CD4-positive, CD25-positive, alpha-beta regulatory T cell (primary cell): ENCODE data around the gene PLA1A. TPM values are rescaled to one million over a fixed set of nuclear protein-coding genes. Genes with fewer than 3 reads are reported as not detected.

Experiments used
- ATAC-seq, 2 donors: fragments of 150-1000 bp; cut with Tn5 transposase; one replicate each; pipeline ENCODE4 v1.10.0; 2021; ENCODE audit warnings: low read depth in 2 of 2, moderate number of reproducible peaks in 2 of 2, moderate library complexity in 1 of 2
- DNase-seq, 3 donors: peaks; one replicate each; pipeline versions ENCODE4 v3.0.0 to v3.0.0-alpha.2; 2012 to 2022; ENCODE audit warnings: mixed read lengths in 1 of 3
- H3K27ac ChIP-seq: one replicate; pipeline ENCODE4 v1.7.0; 2013; ENCODE audit warnings: mild to moderate bottlenecking, low read length; ENCODE audit not compliant: insufficient read depth, poor library complexity, severe bottlenecking
- H3K27me3 ChIP-seq: one replicate; pipeline ENCODE4 v1.7.0; 2013; ENCODE audit warnings: low read length; ENCODE audit not compliant: control insufficient read depth, insufficient read depth
- H3K36me3 ChIP-seq: one replicate; pipeline ENCODE4 v1.7.0; 2013; ENCODE audit warnings: mild to moderate bottlenecking, low read length, moderate library complexity; ENCODE audit not compliant: control insufficient read depth, insufficient read depth
- H3K4me1 ChIP-seq: 2 replicates; pipeline ENCODE4 v1.7.0; 2013; ENCODE audit warnings: mild to moderate bottlenecking, low read length; ENCODE audit not compliant: insufficient read depth, control insufficient read depth, poor library complexity, severe bottlenecking
- H3K4me3 ChIP-seq: one replicate; pipeline ENCODE4 v1.7.0; 2013; ENCODE audit warnings: low read depth, mild to moderate bottlenecking, low read length, moderate library complexity
- H3K9me3 ChIP-seq, 2 experiments: 1 replicate in 1 of 2; 2 replicates in 1 of 2; pipeline ENCODE4 v1.7.0; 2013; ENCODE audit warnings: low read length in 2 of 2, mild to moderate bottlenecking in 1 of 2, moderate library complexity in 1 of 2; ENCODE audit not compliant: control insufficient read depth in 2 of 2
- H3K27ac Mint-ChIP-seq, 3 donors: one replicate each; pipeline ENCODE4 v1.8.0; 2020 to 2022; ENCODE audit warnings: mild to moderate bottlenecking in 3 of 3, mixed read lengths in 3 of 3, moderate library complexity in 2 of 3
- H3K27me3 Mint-ChIP-seq: one replicate; pipeline ENCODE4 v1.8.0; 2022; ENCODE audit warnings: mild to moderate bottlenecking, mixed read lengths
- H3K36me3 Mint-ChIP-seq: one replicate; pipeline ENCODE4 v1.8.0; 2020; ENCODE audit warnings: mixed read lengths
- H3K4me1 Mint-ChIP-seq, 4 donors: one replicate each; pipeline ENCODE4 v1.8.0; 2020 to 2022; ENCODE audit warnings: mixed read lengths in 4 of 4, mild to moderate bottlenecking in 1 of 4
- H3K4me3 Mint-ChIP-seq, 4 donors: one replicate each; pipeline ENCODE4 v1.8.0; 2020 to 2022; ENCODE audit warnings: mild to moderate bottlenecking in 4 of 4, mixed read lengths in 4 of 4, moderate library complexity in 3 of 4
- H3K9me3 Mint-ChIP-seq, 7 donors: one replicate each; pipeline ENCODE4 v1.8.0; 2020 to 2022; ENCODE audit warnings: mixed read lengths in 7 of 7, mild to moderate bottlenecking in 3 of 7, moderate library complexity in 2 of 7
- polyA plus RNA-seq, 4 donors: library from polyadenylated mRNA; unstranded; fragments of 300-500 nt; fragmentation: Illumina TruSeq; gene quantifications; one replicate each; pipeline ENCODE4 v1.2.3, GENCODE V29; 2021
- total RNA-seq: library from RNA; stranded (reverse); gene quantifications from one replicate; pipeline ENCODE4 v1.2.3, GENCODE V29; 2022

The PLA1A gene
- total and polyA plus RNA-seq, 5 donors from 2014 or later, result 0.18 TPM; not detected in 4

GRCh38 chr3:119599558-119600174 is 2.0 kb downstream of the PLA1A start:
- Mint-ChIP-seq H3K9me3 (peaks cover 0 to 1% (median 0%) of the 10 kb centered on the region in 7 donors), H3K36me3 (no peaks in the 10 kb centered on the region), H3K4me3 (no peak overlapping the region), H3K27me3 (no peaks in the 10 kb centered on the region), H3K4me1 (peaks cover 0 to 23% (median 7%) of the 10 kb centered on the region in 4 donors), H3K27ac (no peak overlapping the region)
- Histone ChIP-seq H3K27ac (no peak overlapping the region), H3K36me3 (no peaks in the 10 kb centered on the region), H3K4me3 (no peak overlapping the region), H3K27me3 (no peaks in the 10 kb centered on the region), H3K9me3 (no peaks in the 10 kb centered on the region), H3K4me1 (no peaks in the 10 kb centered on the region)
- DNase-seq (no peak), ATAC-seq (no peak)

- Mint-ChIP-seq H3K36me3 (no peaks in the 10 kb centered on the region), H3K4me1 (peaks cover 0 to 23% (median 7%) of the 10 kb centered on the region in 4 donors), H3K9me3 (peaks cover 0 to 1% (median 0%) of the 10 kb centered on the region in 7 donors), H3K27me3 (no peaks in the 10 kb centered on the region), H3K27ac (peak overlapping the region in 1 of 3 donors; percentile 66), H3K4me3 (no peak overlapping the region)
- DNase-seq, result peak; percentile 10 to 68 (median 11)
- H3K27ac ChIP-seq, result no peak overlapping the region
- H3K4me1 ChIP-seq, result no peaks in the 10 kb centered on the region
- no peaks in the 10 kb centered on the region for H3K36me3 ChIP-seq
- H3K4me3 ChIP-seq, result no peak overlapping the region
- H3K9me3 ChIP-seq, result no peaks in the 10 kb centered on the region
- no peaks in the 10 kb centered on the region for H3K27me3 ChIP-seq
- ATAC-seq, result peak; percentile 87
Measured at GRCh38 chr3:119600732-119601131, 3.0 kb downstream of the PLA1A start.

GRCh38 chr3:119601154-119601553 is 3.5 kb downstream of the PLA1A start:
- H3K27ac Mint-ChIP-seq, result peak overlapping the region in 1 of 3 donors; percentile 66
- no peaks in the 10 kb centered on the region for H3K36me3 Mint-ChIP-seq

GRCh38 chr3:119602676-119603075 is 5.0 kb downstream of the PLA1A start:
- DNase-seq (no peak), ATAC-seq (no peak)
- Mint-ChIP-seq H3K36me3 (no peaks in the 10 kb centered on the region), H3K9me3 (peaks cover 0 to 1% (median 0%) of the 10 kb centered on the region in 7 donors), H3K4me1 (peaks cover 0 to 15% (median 6%) of the 10 kb centered on the region in 4 donors), H3K27me3 (peaks cover under 1% of the 10 kb centered on the region), H3K4me3 (no peak overlapping the region), H3K27ac (no peak overlapping the region)
- H3K9me3 ChIP-seq, result no peaks in the 10 kb centered on the region
- no peaks in the 10 kb centered on the region for H3K36me3 ChIP-seq
- H3K27ac ChIP-seq, result no peak overlapping the region
- no peak overlapping the region for H3K4me3 ChIP-seq
- H3K4me1 ChIP-seq, result no peaks in the 10 kb centered on the region
- H3K27me3 ChIP-seq, result no peaks in the 10 kb centered on the region

More at GRCh38 chr3:119601154-119601553, 3.5 kb downstream of the PLA1A start:
- H3K9me3 ChIP-seq, result no peaks in the 10 kb centered on the region
- ATAC-seq (no peak), DNase-seq (no peak)
- no peaks in the 10 kb centered on the region for H3K27me3 ChIP-seq
- H3K4me1 ChIP-seq, result no peaks in the 10 kb centered on the region
- no peaks in the 10 kb centered on the region for H3K36me3 ChIP-seq
- H3K4me3 ChIP-seq, result no peak overlapping the region
- peaks cover 0 to 19% (median 7%) of the 10 kb centered on the region in 4 donors for H3K4me1 Mint-ChIP-seq
- peaks cover 0 to 1% (median 0%) of the 10 kb centered on the region in 7 donors for H3K9me3 Mint-ChIP-seq
- no peaks in the 10 kb centered on the region for H3K27me3 Mint-ChIP-seq
- H3K27ac ChIP-seq, result no peak overlapping the region
- no peak overlapping the region for H3K4me3 Mint-ChIP-seq

- Histone ChIP-seq H3K4me3 (no peak overlapping the region), H3K36me3 (no peaks in the 10 kb centered on the region), H3K9me3 (no peaks in the 10 kb centered on the region), H3K27me3 (no peaks in the 10 kb centered on the region), H3K4me1 (no peaks in the 10 kb centered on the region), H3K27ac (no peak overlapping the region)
- peaks cover 0 to 11% (median 6%) of the 10 kb centered on the region in 4 donors for H3K4me1 Mint-ChIP-seq
- no peak overlapping the region for H3K27ac Mint-ChIP-seq
- H3K9me3 Mint-ChIP-seq, result peaks cover 0 to 1% (median 0%) of the 10 kb centered on the region in 7 donors
- ATAC-seq (no peak), DNase-seq (no peak)
- H3K36me3 Mint-ChIP-seq, result no peaks in the 10 kb centered on the region
- no peak overlapping the region for H3K4me3 Mint-ChIP-seq
- peaks cover 4% of the 10 kb centered on the region for H3K27me3 Mint-ChIP-seq
Measured at GRCh38 chr3:119604878-119605277, 7.2 kb downstream of the PLA1A start.

GRCh38 chr3:119608405-119609000 is 10.8 kb downstream of the PLA1A start:
- Mint-ChIP-seq H3K4me1 (peaks cover 0 to 5% (median 0%) of the 10 kb centered on the region in 4 donors), H3K9me3 (peaks cover 0 to 1% (median 0%) of the 10 kb centered on the region in 7 donors), H3K36me3 (no peaks in the 10 kb centered on the region), H3K4me3 (no peak overlapping the region), H3K27me3 (peaks cover 9% of the 10 kb centered on the region), H3K27ac (no peak overlapping the region)
- H3K9me3 ChIP-seq, result no peaks in the 10 kb centered on the region
- no peak overlapping the region for H3K4me3 ChIP-seq
- H3K27me3 ChIP-seq, result no peaks in the 10 kb centered on the region
- ATAC-seq (no peak), DNase-seq (no peak)
- no peak overlapping the region for H3K27ac ChIP-seq
- no peaks in the 10 kb centered on the region for H3K4me1 ChIP-seq
- no peaks in the 10 kb centered on the region for H3K36me3 ChIP-seq

- no peak overlapping the region for H3K4me3 ChIP-seq
- no peaks in the 10 kb centered on the region for H3K4me1 ChIP-seq
- no peaks in the 10 kb centered on the region for H3K9me3 ChIP-seq
- H3K27me3 Mint-ChIP-seq, result peaks cover 9% of the 10 kb centered on the region
- no peak for ATAC-seq
- DNase-seq, result no peak
- H3K4me3 Mint-ChIP-seq, result no peak overlapping the region
- H3K9me3 Mint-ChIP-seq, result peaks cover 0 to 1% (median 0%) of the 10 kb centered on the region in 7 donors
- H3K4me1 Mint-ChIP-seq, result peaks cover 0 to 5% (median 0%) of the 10 kb centered on the region in 4 donors
- H3K27ac ChIP-seq, result no peak overlapping the region
- H3K27ac Mint-ChIP-seq, result no peak overlapping the region
- no peaks in the 10 kb centered on the region for H3K27me3 ChIP-seq
- no peaks in the 10 kb centered on the region for H3K36me3 ChIP-seq
- H3K36me3 Mint-ChIP-seq, result no peaks in the 10 kb centered on the region
Measured at GRCh38 chr3:119609301-119609700, 11.6 kb downstream of the PLA1A start.
